HL-60 (cell line): ENCODE data around the gene ARFGEF3.
"Not testable (repeated sequence)": the region's sequence is repeated elsewhere in the genome, so short reads cannot be mapped to it uniquely, and the experiment has no call there.

Experiments used
- DNase-seq, 2 experiments: peaks; one replicate each; pipeline ENCODE4 v3.0.0-alpha.2; 2010 to 2020; ENCODE audit warnings: low read depth in 1 of 2, low spot score in 1 of 2
- H3K27ac ChIP-seq: fragments of 250-450 bp; sonication (Bioruptor Pico); replicated peaks from 2 replicates; pipeline ENCODE4 v1.5.1; 2020; ENCODE audit warnings: mild to moderate bottlenecking, moderate library complexity
- H3K27me3 ChIP-seq: fragments of 250-450 bp; sonication (Bioruptor Pico); 2 replicates; pipeline ENCODE4 v1.5.1; 2021; ENCODE audit warnings: mild to moderate bottlenecking, moderate library complexity; ENCODE audit not compliant: insufficient read depth, poor library complexity, severe bottlenecking
- H3K4me3 ChIP-seq: replicated peaks from 2 replicates; pipeline ENCODE4 v1.5.1; 2011; ENCODE audit warnings: mild to moderate bottlenecking, control low read depth, low read length; ENCODE audit not compliant: insufficient read depth
- CTCF ChIP-seq: IDR thresholded peaks from one replicate; pipeline ENCODE4 v1.5.1; 2011; ENCODE audit warnings: low read length, control low read depth, inconsistent platforms; ENCODE audit not compliant: insufficient read depth
- GABPA ChIP-seq: IDR thresholded peaks from 2 replicates; pipeline ENCODE4 v1.6.1; 2012; ENCODE audit warnings: low read depth
- POLR2AphosphoS5 ChIP-seq: IDR thresholded peaks from 2 replicates; pipeline ENCODE4 v1.6.1; 2012; ENCODE audit warnings: low read depth
- REST ChIP-seq: IDR thresholded peaks from 2 replicates; pipeline ENCODE4 v1.6.1; 2012; ENCODE audit warnings: low read depth; ENCODE audit not compliant: insufficient replicate concordance
- SPI1 ChIP-seq: IDR thresholded peaks from 2 replicates; pipeline ENCODE4 v1.6.1; 2012; ENCODE audit warnings: low read depth, mild to moderate bottlenecking, borderline replicate concordance

The ARFGEF3 gene

GRCh38 chr6:138211601-138212000, 49.9 kb downstream of the ARFGEF3 start:
- Histone ChIP-seq H3K4me3 (no peak overlapping the region), H3K27ac (no peak overlapping the region), H3K27me3 (no peaks in the 10 kb centered on the region)
- no peak for DNase-seq
- TF ChIP-seq CTCF, result no peak
- TF ChIP-seq POLR2AphosphoS5, result no peak
- TF ChIP-seq REST, result no peak
- TF ChIP-seq GABPA, result no peak
- no peak for TF ChIP-seq SPI1

GRCh38 chr6:138212530-138212929, 50.8 kb downstream of the ARFGEF3 start:
- H3K27ac ChIP-seq, H3K27me3 ChIP-seq, H3K4me3 ChIP-seq, DNase-seq: not testable (repeated sequence)

- DNase-seq, result no peak
- TF ChIP-seq SPI1 (no peak), REST (no peak), CTCF (no peak), POLR2AphosphoS5 (no peak), GABPA (no peak)
- Histone ChIP-seq H3K27me3 (no peaks in the 10 kb centered on the region), H3K27ac (no peak overlapping the region), H3K4me3 (no peak overlapping the region)
Observed at GRCh38 chr6:138215093-138215782, 53.5 kb downstream of the ARFGEF3 start.

- no peak for DNase-seq
- no peak for TF ChIP-seq POLR2AphosphoS5
- no peak for TF ChIP-seq GABPA
- no peak for TF ChIP-seq SPI1
- no peak for TF ChIP-seq REST
- no peak for TF ChIP-seq CTCF
- H3K27ac ChIP-seq, result no peak within 1 kb of the TSS
- H3K4me3 ChIP-seq, result no peak within 1 kb of the TSS
- no peaks in the 10 kb centered on the region for H3K27me3 ChIP-seq
Observed at GRCh38 chr6:138218449-138218848, 56.7 kb downstream of the ARFGEF3 start, which contains the start of gene PBOV1. TSS of gene PBOV1 (minus strand) at chr6:138218491. CDS start at chr6:138218395, 96 bp downstream.
